ENCODE results near the gene ADAMTS2.

ADAMTS2 gene

DNA sequence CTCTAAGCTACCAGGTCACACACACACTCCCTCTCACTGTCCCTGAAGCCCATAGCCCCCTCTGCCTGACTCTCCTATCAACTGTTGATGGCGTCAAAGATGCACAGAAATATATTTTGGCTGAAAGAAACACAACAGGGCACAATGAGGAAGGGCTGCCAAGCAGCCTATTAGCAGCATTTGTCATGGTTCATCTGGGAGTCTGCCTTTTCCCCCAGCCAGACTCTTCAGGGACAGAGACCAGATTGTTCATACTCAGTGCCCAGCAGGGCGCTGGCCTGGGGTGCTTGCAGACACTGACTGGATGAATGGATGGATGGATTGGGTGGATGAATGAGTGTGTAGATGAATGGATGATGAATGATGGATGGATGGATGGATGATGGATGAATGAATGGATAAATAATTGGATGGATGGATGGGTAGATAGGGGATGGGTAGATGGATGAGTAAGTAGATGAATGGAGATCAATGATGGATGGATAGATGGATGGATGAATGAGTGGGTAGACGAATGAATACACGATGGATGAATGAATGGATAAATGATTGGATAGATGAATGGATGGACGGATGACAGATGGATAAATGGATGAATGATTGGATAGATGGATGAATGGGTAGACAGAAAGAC is 90.5 kb downstream of the ADAMTS2 start:
- DNase-seq (ENCODE audit: low spot score in 2 of 2): no peak
- H3K27me3 ChIP-seq (ENCODE audit: low read depth): no peaks in the 10 kb centered on the region
- in situ Hi-C loops (cut with MboI; ENCODE audit: low sequenced_read_pairs): no loop called here
- no peak overlapping the region for H3K4me3 ChIP-seq
- H3K9me3 ChIP-seq: no peaks in the 10 kb centered on the region
- no peaks in the 10 kb centered on the region for H3K4me1 ChIP-seq
- H3K36me3 ChIP-seq (replicated peaks): no peaks in the 10 kb centered on the region

DNA sequence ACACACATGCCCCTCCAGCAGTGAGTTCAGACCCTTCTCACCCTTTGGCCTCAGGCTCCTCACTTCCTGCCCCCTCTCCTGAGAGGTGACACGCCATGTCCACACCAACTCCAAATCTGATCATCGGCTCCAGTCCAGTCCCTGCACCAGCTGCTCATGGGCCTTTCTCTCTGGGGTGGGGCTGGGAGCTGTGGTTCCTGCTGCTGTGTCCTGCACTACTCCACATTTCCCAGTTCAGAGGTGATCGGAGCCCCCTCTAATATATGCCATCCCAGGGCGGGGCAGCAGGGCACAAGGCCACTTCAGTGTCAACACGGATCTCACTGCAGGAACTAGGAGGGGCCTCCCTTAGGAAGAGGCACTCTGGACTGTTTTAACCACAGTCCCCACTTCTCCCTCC is 91.5 kb downstream of the ADAMTS2 start:
- Histone ChIP-seq H3K4me3 (no peak overlapping the region), H3K27me3 (ENCODE audit: low read depth) (no peaks in the 10 kb centered on the region), H3K9me3 (no peaks in the 10 kb centered on the region), H3K36me3 (replicated peaks) (no peaks in the 10 kb centered on the region), H3K4me1 (no peaks in the 10 kb centered on the region)
- DNase-seq (ENCODE audit: low spot score in 2 of 2): peak in 1 of 2 experiments; percentile 3
- in situ Hi-C loops (cut with MboI; ENCODE audit: low sequenced_read_pairs): no loop called here

DNA sequence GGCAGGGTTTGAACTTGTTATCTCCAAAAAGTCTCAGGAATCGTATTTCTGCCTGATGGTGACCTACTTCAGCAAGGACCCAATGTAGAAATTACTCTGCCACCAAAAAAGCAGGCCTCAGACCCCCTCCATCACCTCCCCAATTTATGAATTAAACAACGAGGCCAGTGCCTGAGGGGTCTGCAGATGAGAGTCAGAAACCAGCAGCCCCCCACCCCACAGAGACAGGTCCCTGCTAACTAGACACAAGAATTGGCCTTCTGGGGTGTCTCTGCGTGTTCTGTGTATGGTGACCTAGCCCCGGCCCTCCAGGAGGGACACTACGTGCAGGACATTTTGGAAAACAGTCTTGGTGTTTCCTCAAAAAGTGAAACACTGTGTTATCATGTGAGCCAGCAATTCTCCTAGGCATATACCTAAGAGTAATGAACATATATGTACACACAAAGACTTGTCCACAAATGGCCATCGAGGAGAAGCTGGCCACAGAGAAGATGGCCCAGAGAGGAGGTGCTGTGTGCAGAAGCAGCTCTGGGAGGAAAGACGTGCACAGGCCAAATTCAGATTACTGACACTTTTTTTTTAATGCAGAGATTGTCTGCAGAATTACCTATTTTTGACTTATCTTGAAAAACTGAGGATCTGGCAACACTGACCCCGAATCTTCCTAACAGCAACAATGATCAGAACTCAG is 93.8 kb downstream of the ADAMTS2 start:
- H3K4me3 ChIP-seq: no peak overlapping the region
- H3K4me1 ChIP-seq: no peaks in the 10 kb centered on the region
- no peak for DNase-seq (ENCODE audit: low spot score in 2 of 2)
- H3K36me3 ChIP-seq (replicated peaks): no peaks in the 10 kb centered on the region
- no peaks in the 10 kb centered on the region for H3K27me3 ChIP-seq (ENCODE audit: low read depth)
- in situ Hi-C loops (cut with MboI; ENCODE audit: low sequenced_read_pairs): no loop called here
- no peaks in the 10 kb centered on the region for H3K9me3 ChIP-seq

DNA sequence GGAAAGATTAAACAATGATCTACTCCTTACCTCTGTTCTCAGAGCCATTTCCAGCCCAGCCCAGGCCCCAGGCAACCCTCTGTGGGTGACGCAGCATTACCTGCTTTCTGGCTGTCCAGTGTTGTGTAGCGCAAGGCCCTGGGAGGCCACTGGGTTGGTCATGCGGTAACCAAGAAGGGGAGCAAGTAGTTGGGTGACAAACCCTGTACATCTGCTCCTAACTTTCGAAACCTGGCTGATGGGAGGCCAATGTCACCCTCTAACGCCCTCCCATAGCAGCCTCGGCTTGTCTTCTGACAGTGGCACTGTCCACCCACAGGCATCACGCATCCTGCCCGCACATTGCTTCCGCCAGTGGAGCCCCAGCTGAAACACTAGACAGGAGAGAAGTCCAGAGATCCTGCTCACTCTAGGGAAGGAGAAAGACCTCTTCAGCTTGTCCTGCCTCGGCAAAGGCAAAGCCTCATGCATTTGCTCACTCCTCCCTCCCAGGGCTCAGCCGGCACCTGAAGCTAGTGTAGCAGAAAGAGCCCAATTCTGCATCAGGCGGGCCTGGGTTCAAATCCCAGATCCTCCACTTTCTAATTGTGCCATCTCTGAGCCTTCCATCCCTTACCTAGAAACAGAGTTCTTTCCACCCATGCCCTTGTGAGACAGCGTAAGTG is 94.6 kb downstream of the ADAMTS2 start:
- in situ Hi-C loops (cut with MboI; ENCODE audit: low sequenced_read_pairs): no loop called here
- Histone ChIP-seq H3K4me3 (no peak overlapping the region), H3K36me3 (replicated peaks) (no peaks in the 10 kb centered on the region), H3K9me3 (no peaks in the 10 kb centered on the region), H3K27me3 (ENCODE audit: low read depth) (no peaks in the 10 kb centered on the region), H3K4me1 (no peaks in the 10 kb centered on the region)
- peak in 1 of 2 experiments; percentile 2 for DNase-seq (ENCODE audit: low spot score in 2 of 2)

DNA sequence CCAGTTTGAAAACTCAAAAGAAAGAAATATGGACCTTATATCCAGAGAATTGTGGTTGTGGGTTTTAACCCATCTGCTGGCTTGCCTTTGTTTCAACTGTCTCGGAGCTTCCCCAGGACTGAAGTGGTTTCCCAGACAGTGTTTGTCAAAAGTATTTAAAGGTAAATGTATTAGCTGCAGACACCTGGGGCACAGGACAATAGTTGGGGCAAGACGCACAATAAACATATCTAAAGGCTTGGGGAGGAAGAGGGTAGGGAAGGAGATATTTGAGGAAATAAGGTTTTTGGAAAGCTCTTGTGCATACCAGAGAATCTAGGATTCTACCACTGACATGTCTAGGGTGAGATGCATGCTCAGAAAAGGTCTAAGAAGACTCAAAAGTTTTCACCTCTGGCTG is 99.0 kb downstream of the ADAMTS2 start:
- Histone ChIP-seq H3K27me3 (ENCODE audit: low read depth) (no peaks in the 10 kb centered on the region), H3K36me3 (replicated peaks) (no peaks in the 10 kb centered on the region), H3K4me1 (no peaks in the 10 kb centered on the region), H3K9me3 (no peaks in the 10 kb centered on the region), H3K4me3 (no peak overlapping the region)
- no peak for DNase-seq (ENCODE audit: low spot score in 2 of 2)
- in situ Hi-C loops (cut with MboI; ENCODE audit: low sequenced_read_pairs): no loop called here

DNA sequence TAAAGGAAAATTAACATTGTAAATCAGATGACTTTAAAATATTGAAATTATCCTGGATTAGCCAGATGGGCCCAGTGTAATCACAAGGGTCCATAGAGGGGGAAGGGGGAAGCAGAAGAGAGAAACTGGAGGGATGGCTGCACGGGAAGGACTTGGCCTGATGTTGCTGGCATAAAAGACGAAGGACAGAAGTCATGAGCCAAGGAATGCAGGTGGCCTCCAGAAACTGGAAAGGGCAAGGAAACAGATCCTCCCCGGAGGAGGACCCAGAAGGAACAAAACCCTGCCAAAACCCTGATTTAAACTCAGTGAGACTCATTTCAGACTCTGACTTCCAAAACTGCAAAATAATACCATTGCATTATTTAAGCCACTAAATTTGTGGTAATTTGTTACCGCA is 100.2 kb downstream of the ADAMTS2 start:
- in situ Hi-C loops (cut with MboI; ENCODE audit: low sequenced_read_pairs): no loop called here
- Histone ChIP-seq H3K27me3 (ENCODE audit: low read depth) (no peaks in the 10 kb centered on the region), H3K4me1 (no peaks in the 10 kb centered on the region), H3K4me3 (no peak overlapping the region), H3K9me3 (no peaks in the 10 kb centered on the region), H3K36me3 (replicated peaks) (no peaks in the 10 kb centered on the region)
- DNase-seq (ENCODE audit: low spot score in 2 of 2): no peak

DNA sequence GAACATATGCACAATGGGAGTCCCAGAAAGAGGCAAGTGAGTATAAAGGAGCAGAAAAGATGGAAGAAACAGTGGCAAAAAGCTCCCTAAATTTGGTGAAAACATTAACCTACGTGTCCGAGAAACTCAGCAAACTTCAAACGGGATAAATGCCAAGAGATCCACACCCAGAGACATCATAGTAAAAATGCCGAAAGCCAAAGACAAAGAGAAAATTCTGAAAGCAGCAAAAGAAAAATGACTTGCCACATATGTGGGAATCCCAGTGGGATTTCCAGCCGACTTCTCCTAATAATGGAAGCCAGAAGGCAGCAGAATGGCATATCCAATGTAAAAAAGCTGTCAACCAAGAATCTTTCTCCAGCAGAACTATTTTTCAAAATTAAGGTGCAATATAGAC is 101.2 kb downstream of the ADAMTS2 start:
- Histone ChIP-seq H3K27me3 (ENCODE audit: low read depth) (no peaks in the 10 kb centered on the region), H3K4me3 (no peak overlapping the region), H3K36me3 (replicated peaks) (no peaks in the 10 kb centered on the region), H3K9me3 (no peaks in the 10 kb centered on the region), H3K4me1 (no peaks in the 10 kb centered on the region)
- in situ Hi-C loops (cut with MboI; ENCODE audit: low sequenced_read_pairs): no loop called here
- no peak for DNase-seq (ENCODE audit: low spot score in 2 of 2)

DNA sequence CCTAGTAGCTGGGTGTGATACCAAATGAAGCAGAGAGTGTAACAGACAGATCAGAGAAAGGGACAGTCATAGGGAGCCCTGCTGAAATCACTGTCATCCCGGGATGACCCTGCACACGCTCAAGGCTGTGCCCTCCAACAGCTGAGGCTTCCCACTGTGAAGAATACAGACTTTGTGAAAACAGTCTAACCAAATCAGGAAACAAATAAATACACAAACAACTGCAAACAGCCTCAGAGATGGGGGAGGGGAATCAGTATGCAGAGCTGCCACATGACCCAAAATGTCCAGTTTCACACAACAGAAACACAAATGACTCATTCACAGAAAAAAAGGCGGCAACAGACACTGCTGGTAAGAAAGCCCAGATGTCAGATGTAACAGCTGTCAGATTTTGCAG is 101.9 kb downstream of the ADAMTS2 start:
- in situ Hi-C loops (cut with MboI; ENCODE audit: low sequenced_read_pairs): no loop called here
- H3K4me1 ChIP-seq: no peaks in the 10 kb centered on the region
- DNase-seq (ENCODE audit: low spot score in 2 of 2): no peak

DNA sequence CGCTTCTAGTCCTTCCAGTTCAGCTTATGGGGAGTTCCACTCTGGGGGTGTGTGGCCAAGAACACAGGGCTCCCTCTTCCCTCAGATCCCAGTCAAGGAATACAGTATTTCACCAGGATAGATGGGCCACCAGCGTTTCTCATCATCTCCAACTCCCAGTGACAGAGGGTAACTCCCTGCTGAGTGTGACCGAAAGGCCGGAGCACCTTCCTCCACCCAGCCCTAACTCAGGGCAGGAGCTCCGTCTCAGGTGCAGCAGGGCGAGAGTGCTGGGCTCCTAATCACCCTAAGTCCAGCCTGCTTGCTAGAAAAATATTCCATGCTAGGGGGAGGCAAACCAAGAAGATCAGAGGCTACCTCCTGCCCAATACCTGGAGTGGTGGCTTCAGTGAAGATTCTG is 102.6 kb downstream of the ADAMTS2 start:
- DNase-seq (ENCODE audit: low spot score in 2 of 2): no peak
- in situ Hi-C loops (cut with MboI; ENCODE audit: low sequenced_read_pairs): no loop called here
- no peaks in the 10 kb centered on the region for H3K9me3 ChIP-seq
- H3K4me3 ChIP-seq: no peak overlapping the region
- H3K36me3 ChIP-seq (replicated peaks): no peaks in the 10 kb centered on the region
- H3K27me3 ChIP-seq (ENCODE audit: low read depth): no peaks in the 10 kb centered on the region
- H3K4me1 ChIP-seq: no peaks in the 10 kb centered on the region

More for the DNA sequence above, 101.9 kb downstream of the ADAMTS2 start:
- no peak overlapping the region for H3K4me3 ChIP-seq
- H3K27me3 ChIP-seq (ENCODE audit: low read depth): no peaks in the 10 kb centered on the region
- H3K36me3 ChIP-seq (replicated peaks): no peaks in the 10 kb centered on the region
- no peaks in the 10 kb centered on the region for H3K9me3 ChIP-seq

DNA sequence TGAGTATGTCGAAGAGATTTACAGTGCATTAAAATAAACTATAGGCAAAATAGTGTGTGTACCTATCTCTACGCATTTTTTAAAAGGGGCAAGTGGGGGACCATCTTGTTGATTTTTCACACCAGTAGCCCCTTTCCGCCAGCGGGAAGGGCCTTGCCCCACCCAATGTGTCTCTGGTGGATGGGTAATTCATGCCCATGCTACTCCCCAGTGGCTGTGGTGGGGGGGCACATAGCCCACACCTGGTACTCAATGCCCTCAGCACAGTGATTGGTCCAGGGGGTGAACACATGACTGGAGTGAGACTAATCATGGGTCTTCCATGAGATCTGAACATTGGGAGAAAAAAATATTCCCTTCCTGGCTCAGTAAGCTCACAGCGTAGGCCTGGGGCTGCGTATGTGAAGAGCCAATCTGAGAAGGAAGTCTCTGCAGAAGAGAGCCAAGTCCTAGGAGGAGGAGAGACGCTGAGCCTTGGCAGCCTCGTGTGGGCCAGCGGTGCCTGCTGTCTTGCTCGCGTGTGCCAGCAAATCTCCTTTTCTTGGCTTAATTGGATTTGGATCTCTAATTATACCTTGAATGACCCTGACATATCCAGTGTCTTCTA is 103.4 kb downstream of the ADAMTS2 start:
- H3K4me3 ChIP-seq: no peak overlapping the region
- in situ Hi-C loops (cut with MboI; ENCODE audit: low sequenced_read_pairs): no loop called here
- no peaks in the 10 kb centered on the region for H3K9me3 ChIP-seq
- no peaks in the 10 kb centered on the region for H3K4me1 ChIP-seq
- H3K36me3 ChIP-seq (replicated peaks): no peaks in the 10 kb centered on the region
- H3K27me3 ChIP-seq (ENCODE audit: low read depth): no peaks in the 10 kb centered on the region
- no peak for DNase-seq (ENCODE audit: low spot score in 2 of 2)

DNA sequence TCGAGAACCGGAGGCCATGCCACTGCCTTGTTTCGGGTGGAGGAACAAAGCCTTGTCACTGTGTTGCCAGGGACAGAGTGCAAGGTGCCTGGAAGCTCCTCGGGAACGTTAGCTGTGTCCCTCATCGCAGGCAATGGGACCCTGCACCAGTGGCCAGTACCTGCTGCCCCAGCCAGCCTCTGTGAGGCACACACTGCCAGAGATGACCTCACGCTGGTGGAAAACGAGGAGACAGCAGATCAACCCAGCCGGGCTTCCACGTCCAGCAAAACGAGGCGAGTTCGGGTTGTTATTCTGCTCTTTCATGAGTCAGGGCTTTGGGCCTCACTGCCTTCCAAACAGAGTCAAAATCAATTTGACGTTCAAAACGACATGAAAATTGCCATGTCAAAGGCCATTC is 104.1 kb downstream of the ADAMTS2 start:
- no peaks in the 10 kb centered on the region for H3K4me1 ChIP-seq
- no peaks in the 10 kb centered on the region for H3K36me3 ChIP-seq (replicated peaks)
- no peaks in the 10 kb centered on the region for H3K27me3 ChIP-seq (ENCODE audit: low read depth)
- no peak for DNase-seq (ENCODE audit: low spot score in 2 of 2)
- no peak overlapping the region for H3K4me3 ChIP-seq
- H3K9me3 ChIP-seq: no peaks in the 10 kb centered on the region
- in situ Hi-C loops (cut with MboI; ENCODE audit: low sequenced_read_pairs): no loop called here

DNA sequence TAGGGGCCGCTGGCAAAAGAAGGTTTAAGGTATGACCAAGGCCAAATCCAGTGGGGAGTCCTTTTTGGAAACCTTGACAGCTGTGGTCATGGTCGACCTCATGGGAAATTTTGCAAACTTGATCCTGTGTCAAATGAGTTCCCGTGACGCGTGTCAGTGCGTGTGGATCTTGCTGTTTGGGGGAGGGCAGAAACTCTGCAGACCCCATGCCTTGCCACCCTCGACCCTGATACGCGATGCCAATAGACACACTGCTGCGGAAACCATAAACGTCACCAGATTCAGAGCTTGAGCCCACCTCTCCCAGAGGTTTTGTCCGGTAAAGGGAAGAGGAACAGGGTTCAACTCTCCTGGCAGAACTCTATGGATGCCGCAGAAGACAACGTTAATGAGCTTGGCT is 104.7 kb downstream of the ADAMTS2 start:
- no peak for DNase-seq (ENCODE audit: low spot score in 2 of 2)
- in situ Hi-C loops (cut with MboI; ENCODE audit: low sequenced_read_pairs): no loop called here
- no peaks in the 10 kb centered on the region for H3K9me3 ChIP-seq
- no peaks in the 10 kb centered on the region for H3K27me3 ChIP-seq (ENCODE audit: low read depth)
- H3K4me3 ChIP-seq: no peak overlapping the region
- H3K4me1 ChIP-seq: no peaks in the 10 kb centered on the region
- no peaks in the 10 kb centered on the region for H3K36me3 ChIP-seq (replicated peaks)

DNA sequence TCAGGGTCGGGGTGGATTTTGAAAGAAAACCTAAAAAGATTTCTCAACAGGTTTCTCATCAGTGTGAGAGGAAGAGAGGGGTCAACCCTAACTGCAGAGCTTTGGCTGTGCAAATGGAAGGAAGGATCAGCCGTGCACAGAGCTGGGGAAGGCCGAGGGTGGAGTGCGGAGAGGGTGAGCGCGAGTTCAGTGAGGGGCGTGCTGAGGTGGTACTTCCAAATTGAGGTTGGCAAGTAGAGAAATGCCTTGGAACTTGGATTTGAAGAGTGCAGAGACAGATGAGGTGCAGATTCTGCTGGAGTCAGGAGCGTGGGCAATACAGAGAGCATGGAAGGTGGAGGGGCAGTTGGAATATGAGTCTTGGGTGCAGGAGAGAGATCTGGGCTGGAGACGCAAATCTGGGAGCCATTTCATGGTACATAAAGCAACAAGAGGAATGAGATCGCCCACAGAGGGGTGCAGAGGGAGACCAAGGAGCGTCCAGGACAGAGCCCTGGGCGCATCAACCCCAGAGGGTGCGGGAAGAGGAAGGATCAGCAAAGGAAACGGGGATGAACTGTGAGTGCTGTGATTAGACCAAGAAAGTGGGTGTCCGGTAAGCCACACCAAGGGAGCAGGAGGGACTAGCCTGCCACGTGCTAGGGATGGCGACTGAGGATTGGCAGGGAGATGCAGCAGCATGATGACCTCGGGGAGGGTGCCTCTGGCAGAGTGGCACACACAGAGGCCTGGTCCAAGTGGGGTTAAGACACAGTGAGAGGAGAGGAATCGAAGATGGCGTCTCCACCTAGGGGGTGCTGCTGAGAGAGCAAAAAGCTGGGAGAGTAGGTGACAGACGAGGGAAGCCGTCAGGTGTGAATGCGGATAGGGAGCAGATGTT is 105.8 kb downstream of the ADAMTS2 start:
- DNase-seq (ENCODE audit: low spot score in 2 of 2): no peak
- in situ Hi-C loops (cut with MboI; ENCODE audit: low sequenced_read_pairs): no loop called here
- no peaks in the 10 kb centered on the region for H3K4me1 ChIP-seq
- H3K36me3 ChIP-seq (replicated peaks): no peaks in the 10 kb centered on the region
- H3K4me3 ChIP-seq: no peak overlapping the region
- no peaks in the 10 kb centered on the region for H3K9me3 ChIP-seq
- no peaks in the 10 kb centered on the region for H3K27me3 ChIP-seq (ENCODE audit: low read depth)

Data from HAP-1 (cell line).